ENCODE data around the gene TMEM200B.
A peak's percentile ranks its signal among the peaks of the same experiment; 100 is the strongest.

The TMEM200B gene

DNA sequence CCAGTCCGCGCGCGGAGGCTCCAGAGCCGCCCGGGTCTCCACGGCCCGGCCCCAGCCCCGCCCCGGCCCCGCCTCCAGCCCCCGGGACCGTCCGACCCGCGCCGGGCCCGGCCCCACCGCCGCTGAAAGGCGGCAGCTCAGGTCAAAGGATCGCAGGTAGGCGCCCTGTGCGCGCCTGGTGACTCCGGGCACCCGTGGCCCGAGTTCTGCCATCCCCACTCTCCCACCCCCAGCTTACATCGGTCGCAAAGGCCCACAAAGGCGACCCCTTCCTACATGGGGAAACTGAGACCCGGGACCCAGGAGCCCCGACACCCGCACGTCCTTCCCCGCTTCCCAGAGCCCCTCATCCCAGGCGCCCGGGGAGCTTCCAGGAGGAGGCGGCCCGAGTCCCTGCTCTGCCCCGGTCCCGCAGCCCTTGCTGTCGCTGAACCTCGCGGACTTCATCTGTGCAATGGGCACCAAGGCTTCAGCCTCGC is at the start of gene TMEM200B:
TMEM200B (minus strand) TSS at position 17 of the 479 bp plus-strand sequence. CDS start 2,075 bp downstream, outside the sequence.
- H3K4me3 ChIP-seq (ENCODE audit: low read depth, low read length) = no peak within 1 kb of the TSS
- TF ChIP-seq, protein P1, sequence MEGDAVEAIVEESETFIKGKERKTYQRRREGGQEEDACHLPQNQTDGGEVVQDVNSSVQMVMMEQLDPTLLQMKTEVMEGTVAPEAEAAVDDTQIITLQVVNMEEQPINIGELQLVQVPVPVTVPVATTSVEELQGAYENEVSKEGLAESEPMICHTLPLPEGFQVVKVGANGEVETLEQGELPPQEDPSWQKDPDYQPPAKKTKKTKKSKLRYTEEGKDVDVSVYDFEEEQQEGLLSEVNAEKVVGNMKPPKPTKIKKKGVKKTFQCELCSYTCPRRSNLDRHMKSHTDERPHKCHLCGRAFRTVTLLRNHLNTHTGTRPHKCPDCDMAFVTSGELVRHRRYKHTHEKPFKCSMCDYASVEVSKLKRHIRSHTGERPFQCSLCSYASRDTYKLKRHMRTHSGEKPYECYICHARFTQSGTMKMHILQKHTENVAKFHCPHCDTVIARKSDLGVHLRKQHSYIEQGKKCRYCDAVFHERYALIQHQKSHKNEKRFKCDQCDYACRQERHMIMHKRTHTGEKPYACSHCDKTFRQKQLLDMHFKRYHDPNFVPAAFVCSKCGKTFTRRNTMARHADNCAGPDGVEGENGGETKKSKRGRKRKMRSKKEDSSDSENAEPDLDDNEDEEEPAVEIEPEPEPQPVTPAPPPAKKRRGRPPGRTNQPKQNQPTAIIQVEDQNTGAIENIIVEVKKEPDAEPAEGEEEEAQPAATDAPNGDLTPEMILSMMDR (IDR thresholded peaks at IDR 0.05; ENCODE audit: low read depth, low read length) = no peak
- TF ChIP-seq, protein P2, sequence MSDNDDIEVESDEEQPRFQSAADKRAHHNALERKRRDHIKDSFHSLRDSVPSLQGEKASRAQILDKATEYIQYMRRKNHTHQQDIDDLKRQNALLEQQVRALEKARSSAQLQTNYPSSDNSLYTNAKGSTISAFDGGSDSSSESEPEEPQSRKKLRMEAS (IDR thresholded peaks at IDR 0.05; ENCODE audit: low read depth, low read length) = no peak
- TF ChIP-seq MYC (IDR thresholded peaks at IDR 0.05; ENCODE audit: low read depth, low read length) (no peak), POLR2A (IDR thresholded peaks at IDR 0.05; ENCODE audit: extremely low read depth, insufficient read length) (no peak)
- DNase-seq (ENCODE audit: low read depth) = no peak

DNA sequence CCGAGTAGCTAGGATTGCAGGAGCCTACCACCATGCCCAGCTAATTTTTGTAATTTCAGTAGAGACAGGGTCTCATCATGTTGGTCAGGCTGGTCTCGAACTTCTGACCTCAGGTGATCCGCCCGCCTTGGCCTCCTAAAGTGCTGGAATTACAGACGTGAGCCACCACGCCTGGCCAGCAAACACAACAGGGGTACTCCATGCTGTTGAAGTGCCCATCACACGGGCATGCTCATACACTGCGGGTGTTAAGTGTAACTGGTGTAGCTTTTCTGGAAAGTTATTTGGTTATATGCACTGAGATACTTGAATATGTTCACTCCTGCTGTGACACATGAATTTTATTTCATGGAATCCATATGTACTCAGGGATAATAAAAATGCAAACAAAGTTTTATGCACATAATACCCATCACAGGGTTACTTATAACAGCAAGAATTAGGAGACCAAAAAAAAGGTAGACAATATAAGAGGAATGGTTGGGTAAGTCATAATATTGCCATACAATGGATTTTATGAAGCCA is 48.8 kb upstream of the TMEM200B start:
- no peak for DNase-seq (ENCODE audit: low read depth)
- H3K4me3 ChIP-seq (ENCODE audit: low read depth, low read length) = no peak overlapping the region
- TF ChIP-seq, protein P2 (IDR thresholded peaks at IDR 0.05; ENCODE audit: low read depth, low read length) = no peak
- no peak for TF ChIP-seq MYC (IDR thresholded peaks at IDR 0.05; ENCODE audit: low read depth, low read length)
- TF ChIP-seq, protein P1 (IDR thresholded peaks at IDR 0.05; ENCODE audit: low read depth, low read length) = no peak
- no peak for TF ChIP-seq POLR2A (IDR thresholded peaks at IDR 0.05; ENCODE audit: extremely low read depth, insufficient read length)

DNA sequence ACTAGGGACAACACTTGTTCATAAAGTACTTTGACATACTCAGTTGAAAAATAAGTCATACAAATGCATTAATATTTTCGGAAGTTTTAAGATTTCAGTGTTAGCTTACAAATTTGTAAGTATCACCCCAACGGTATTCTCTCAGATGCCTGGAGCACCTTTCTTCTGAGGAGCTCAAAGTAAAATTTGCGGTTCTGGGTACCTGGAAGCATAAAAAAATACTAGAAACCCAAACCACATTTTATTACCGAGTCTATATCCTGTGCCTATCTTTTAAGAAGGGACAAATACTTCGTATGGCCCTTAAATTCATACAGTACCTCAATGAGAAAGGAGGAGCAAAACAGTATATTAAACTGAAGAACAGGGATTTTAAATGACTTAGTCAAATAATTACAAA is 47.8 kb upstream of the TMEM200B start:
- TF ChIP-seq MYC (IDR thresholded peaks at IDR 0.05; ENCODE audit: low read depth, low read length) = no peak
- TF ChIP-seq, protein P2 (IDR thresholded peaks at IDR 0.05; ENCODE audit: low read depth, low read length) = no peak
- no peak for TF ChIP-seq POLR2A (IDR thresholded peaks at IDR 0.05; ENCODE audit: extremely low read depth, insufficient read length)
- TF ChIP-seq, protein P1 (IDR thresholded peaks at IDR 0.05; ENCODE audit: low read depth, low read length) = no peak
- no peak for DNase-seq (ENCODE audit: low read depth)
- no peak overlapping the region for H3K4me3 ChIP-seq (ENCODE audit: low read depth, low read length)

DNA sequence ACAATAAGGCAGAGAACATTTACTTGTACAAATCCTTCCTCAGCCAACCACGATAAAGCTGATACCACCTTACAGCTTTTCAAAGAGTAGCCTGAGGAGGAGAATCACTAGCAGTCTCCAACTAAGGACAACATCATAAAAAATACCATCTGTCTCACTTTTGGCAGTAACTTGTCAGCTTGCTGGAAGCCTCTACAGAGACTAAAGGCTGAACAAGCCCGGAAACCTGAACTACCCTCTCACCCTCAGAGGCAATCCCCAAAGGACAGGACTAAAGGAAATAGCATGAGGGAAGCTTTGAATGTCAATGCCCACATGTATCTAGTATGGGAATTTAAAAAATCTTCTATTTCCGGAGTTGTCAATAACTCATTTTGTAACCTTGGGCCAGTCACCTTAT is 47.4 kb upstream of the TMEM200B start:
- TF ChIP-seq MYC (IDR thresholded peaks at IDR 0.05; ENCODE audit: low read depth, low read length) (no peak), POLR2A (IDR thresholded peaks at IDR 0.05; ENCODE audit: extremely low read depth, insufficient read length) (no peak)
- TF ChIP-seq, protein P1 (IDR thresholded peaks at IDR 0.05; ENCODE audit: low read depth, low read length) = no peak
- TF ChIP-seq, protein P2 (IDR thresholded peaks at IDR 0.05; ENCODE audit: low read depth, low read length) = no peak
- H3K4me3 ChIP-seq (ENCODE audit: low read depth, low read length) = no peak overlapping the region
- DNase-seq (ENCODE audit: low read depth) = peak; percentile 30

DNA sequence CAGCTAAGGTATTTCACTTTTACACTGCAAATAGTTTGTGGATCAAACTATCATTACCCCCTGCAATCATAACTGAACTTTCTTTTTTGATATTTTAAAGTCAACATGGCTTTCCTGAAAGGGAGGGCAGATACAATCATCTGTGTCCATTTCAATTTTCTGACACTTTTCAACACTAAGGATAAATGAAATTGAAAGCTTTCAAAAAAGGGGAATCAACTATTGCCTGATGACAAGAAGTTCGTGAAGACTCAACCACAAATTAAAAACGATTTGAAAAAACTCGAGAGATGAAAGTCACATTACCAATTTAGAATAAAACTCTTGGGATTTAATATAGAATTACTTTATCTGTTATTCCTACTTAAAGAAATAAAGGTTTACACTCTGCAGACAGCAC is 46.3 kb upstream of the TMEM200B start:
- TF ChIP-seq, protein P2 (IDR thresholded peaks at IDR 0.05; ENCODE audit: low read depth, low read length) = no peak
- TF ChIP-seq MYC (IDR thresholded peaks at IDR 0.05; ENCODE audit: low read depth, low read length) (no peak), POLR2A (IDR thresholded peaks at IDR 0.05; ENCODE audit: extremely low read depth, insufficient read length) (no peak)
- TF ChIP-seq, protein P1 (IDR thresholded peaks at IDR 0.05; ENCODE audit: low read depth, low read length) = no peak
- no peak overlapping the region for H3K4me3 ChIP-seq (ENCODE audit: low read depth, low read length)
- no peak for DNase-seq (ENCODE audit: low read depth)

All from NB4 (cell line).